ENCODE data around the gene SORCS2.

SORCS2 gene

DNA sequence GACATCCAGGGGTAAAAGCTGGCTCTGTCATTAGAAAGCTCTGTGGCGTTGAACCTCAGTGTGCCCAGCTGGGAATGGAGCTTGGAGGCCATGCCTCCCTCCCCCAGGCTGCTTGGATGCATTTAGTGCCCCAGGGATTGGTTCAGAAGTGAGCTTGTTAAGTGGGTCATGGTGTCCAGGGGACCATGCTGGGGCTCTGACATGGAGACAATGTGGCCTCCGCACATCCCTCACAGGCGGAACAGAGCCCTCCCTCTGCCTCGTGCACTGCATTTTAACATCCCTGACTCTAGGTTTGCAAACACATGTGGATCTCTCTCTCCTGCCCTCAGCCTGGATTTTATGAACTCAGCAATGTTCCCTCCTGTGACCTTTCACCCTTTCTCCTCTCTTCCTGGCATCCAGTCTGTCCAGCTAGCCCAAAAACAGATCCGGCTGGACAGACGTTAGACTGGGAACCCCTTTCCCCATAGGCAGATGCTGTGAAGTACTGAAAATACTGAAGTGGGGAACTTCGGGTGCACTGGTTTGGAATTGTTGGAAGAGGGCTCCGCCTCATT lies 81.5 kb downstream of the SORCS2 start:
- DNase-seq = no peak

GRCh38 chr4:7275067-7275466 lies 82.7 kb downstream of the SORCS2 start:
- no peak for DNase-seq

- no peak for DNase-seq
Observed at GRCh38 chr4:7275490-7276154, 83.3 kb downstream of the SORCS2 start.

- no peak for DNase-seq
Observed at GRCh38 chr4:7276515-7276914, 84.2 kb downstream of the SORCS2 start.

DNA sequence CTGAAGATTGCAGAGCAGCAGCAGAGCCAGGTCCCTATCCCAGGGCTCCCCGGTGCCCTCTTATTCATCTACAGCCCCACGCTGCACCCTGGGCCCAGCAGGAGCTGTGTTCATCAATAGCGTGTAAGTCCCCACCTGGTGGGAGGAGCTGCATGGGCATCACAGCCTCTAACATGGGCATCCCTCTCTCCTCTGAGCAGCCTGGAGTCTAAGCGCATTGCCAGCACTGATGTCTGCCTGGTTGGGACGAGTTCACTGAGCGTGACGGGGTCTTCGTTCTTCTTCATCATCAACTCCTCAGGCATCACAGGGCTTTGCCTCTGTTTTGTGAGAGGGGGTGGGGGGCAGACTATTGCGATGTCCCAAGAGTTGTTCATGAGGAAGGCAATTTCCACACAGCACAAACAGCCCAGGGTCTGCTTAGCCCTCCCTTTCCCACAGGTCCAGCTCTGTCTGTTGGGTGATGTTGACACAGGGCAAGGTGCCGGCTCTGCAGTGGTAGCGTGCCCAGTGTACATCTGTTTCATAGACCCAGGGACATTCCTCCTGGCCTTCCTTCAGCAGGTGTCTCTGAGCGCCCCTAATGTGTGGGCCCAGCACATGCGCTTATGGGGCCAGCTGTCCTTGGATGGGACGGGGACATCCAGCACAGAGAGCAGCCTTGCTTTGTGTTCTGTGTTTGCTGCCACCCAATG lies 85.9 kb downstream of the SORCS2 start:
- DNase-seq = no peak

DNA sequence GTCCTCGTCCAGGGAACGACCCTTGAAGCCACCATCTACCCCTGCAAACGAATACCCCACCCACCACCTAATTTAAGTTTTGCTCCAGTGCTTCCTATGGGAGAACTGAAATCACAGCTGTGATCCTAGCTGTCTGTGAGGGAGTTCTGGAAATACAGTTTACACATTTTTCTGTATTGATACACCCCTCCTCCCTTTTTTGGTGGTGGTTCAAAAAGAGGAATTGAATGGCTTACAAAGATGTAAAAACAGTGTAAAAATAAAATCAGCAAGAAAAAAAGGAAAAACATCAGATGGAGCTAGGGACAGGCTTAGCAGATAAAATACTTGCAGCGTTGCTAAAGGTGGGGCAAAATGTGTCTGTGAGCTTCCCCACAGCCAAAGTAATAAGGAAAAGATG lies 86.6 kb downstream of the SORCS2 start:
- DNase-seq = no peak

- DNase-seq = no peak
Observed at GRCh38 chr4:7279902-7280301, 87.6 kb downstream of the SORCS2 start.

- no peak for DNase-seq
Observed at GRCh38 chr4:7280926-7281690, 88.8 kb downstream of the SORCS2 start.

GRCh38 chr4:7281691-7282665 lies 89.6 kb downstream of the SORCS2 start:
- no peak for DNase-seq

GRCh38 chr4:7282786-7283440 lies 90.6 kb downstream of the SORCS2 start:
- DNase-seq = no peak

DNA sequence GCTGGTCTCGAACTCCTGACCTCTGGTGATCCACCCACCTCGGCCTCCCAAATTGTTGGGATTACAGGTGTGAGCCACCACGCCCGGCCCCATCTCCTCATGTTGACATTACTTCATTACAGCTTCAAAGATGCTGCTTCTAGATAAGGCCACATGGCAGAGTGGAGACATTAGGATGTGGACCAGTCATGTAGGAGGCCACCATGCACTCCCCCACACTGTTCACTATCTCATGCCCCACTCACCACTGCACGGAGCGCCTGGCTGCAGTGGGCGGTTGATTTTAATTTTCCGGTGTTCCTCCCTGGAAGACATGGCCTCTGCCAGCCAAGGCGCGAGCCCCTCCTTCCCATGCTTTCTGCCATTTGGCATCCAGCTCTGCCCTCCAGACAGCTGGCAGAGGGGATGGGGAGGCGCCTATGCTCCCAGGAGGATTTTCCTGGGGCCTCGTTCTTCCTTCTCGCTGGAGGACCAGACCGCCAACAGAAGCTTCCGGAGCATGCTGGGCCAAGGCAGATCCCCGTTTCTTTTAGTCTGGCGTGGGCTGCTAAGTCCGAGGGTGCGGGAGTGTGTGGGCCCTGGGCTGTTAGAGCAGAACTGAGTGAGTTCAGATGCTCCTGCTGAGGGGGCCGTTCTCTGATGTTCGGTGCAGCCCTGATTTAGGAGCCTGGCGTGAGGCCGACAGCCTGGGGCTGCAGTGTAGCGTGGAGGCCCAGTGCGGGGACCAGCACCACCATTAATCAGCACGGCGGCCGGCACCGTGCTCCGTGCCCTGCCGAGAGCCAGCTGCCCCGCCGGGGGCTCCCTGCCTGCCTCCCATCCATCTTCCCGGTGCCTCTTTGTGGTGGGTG lies 93.1 kb downstream of the SORCS2 start:
- no peak for DNase-seq

DNA sequence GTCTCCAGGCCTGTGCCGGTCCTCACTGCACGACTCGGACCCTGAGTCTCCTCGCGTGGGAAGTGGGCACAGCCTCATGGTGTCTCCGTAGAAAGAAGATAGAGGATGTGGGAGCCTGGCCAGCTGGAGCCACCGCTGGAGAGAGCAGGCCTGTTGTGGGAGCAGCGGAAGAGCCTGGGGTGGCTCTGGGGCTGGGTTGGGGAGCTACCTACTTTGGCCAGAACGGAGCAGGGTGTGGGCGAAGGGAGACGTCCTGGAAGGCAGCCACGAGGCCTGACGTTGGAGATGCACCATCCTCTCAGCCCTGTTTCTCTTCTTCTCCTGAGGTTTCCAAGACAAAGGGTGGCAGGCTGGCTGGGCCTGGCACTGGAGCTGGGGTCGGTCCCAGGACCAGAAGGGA lies 93.8 kb downstream of the SORCS2 start:
- no peak for DNase-seq

DNA sequence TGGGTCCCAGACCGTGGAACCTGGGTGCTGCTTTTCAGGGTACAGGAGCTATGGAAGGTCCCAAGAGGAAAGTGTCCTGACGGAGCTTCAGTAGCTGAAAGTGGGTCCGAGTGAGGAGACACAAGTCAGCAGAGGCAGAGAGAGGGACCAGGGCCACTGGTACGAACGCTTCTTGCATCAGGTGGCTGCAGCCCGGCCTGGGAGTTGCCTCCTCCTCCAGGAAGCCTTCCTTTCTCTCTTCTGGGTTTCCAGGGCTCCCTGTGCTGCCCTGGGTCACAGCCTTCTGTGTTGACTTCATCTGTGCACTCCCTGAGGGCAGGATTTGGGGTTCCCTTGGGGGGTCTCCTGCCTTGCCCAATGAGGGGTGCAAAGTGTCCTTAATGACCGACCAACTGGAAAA lies 94.5 kb downstream of the SORCS2 start:
- DNase-seq = no peak

GRCh38 chr4:7287274-7287917 lies 95.1 kb downstream of the SORCS2 start:
- DNase-seq = no peak

GRCh38 chr4:7287918-7288280 lies 95.6 kb downstream of the SORCS2 start:
- DNase-seq = no peak

DNA sequence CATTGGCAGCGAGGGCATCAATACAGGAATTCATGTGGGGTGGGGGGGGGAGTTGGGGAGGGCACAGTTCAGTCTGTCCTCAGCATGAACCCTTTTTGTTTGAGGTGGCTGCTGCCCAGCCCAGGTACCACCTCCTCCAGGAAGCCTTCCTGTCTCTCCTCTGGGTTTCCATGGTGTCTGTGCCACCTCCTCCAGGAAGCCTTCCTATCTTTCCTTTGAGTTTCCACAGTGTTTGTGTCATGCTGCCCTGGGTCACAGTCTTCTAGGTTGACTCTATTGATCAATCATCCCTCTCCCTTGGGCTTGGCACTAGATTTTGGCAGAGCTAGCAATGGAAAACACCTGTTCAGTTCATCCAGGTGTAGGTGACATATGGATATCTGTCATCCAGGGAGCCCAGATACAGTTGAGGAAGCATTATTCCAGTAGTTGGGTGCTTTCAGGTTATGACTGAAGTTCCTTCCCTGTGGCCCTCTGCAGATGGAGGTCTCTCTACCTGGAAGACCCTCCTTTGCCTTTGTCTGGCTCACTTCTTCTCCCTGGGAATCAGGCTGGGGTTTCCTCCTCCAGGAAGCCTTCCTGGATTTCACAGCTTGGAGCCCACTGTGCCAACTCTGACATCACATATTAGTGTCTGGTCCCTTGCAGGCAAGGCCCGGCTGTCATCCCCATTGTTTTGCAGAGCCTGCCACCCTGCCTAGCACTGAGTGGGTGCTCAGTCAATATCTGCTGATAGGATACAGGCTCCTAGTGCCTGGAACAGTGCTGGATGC lies 96.6 kb downstream of the SORCS2 start:
- no peak for DNase-seq

- no peak for DNase-seq
Observed at GRCh38 chr4:7289589-7289988, 97.3 kb downstream of the SORCS2 start.

DNA sequence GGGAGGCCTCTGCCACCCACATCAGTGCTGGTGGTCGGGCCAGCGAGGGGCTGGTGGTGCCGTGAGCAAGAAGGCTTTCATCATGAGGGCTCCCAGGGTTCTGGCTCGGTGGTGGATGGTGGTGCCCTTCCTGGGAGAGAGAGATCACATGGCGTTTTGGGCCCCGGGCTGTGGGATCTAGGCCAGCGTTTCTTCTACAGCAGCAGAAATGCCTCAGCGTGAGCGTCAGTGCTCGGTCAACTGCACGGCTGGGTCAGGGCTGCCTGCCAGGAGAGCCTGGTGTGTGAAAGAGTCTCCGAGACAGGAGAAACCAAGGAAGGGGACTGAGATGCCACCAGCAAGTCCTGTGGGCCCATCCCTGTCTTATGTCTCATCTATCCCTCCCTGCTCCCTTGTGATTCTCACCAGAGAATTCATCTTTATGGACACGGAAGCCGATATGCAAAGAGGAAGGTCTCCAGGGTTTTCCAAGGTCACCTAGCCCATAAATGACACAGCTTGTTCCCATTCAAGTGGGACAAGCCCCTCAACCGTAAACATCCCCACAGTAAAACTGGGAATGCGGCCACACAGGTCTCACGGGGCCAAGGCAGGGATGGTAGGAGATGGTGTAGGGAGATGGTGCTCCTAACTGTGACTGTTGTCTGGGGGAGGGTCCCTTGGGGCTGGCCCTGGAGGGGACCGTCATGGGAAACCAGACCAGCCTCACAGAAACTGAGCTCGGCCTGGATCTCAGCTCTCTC lies 99.2 kb downstream of the SORCS2 start:
- no peak for DNase-seq

DNA sequence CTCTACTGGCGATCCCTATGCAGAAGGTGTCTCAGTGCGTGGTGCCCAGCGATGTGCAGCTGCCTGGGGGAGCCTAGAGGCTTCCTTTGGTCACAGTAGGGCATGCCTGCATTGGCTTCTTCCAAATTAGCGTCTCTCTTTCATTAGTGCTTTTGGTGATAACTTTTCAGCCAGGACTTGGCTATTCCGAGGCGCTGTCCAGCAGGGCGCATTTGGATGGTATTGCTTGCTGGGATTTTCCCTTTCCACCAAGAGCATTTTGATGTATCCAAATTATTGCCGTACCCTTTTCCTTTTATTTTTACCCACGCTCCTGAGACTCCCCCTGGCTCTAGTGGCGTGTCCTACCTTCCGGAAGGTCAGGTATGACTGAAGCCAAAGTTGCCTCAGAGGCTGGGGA lies 101.4 kb downstream of the SORCS2 start:
- no peak for DNase-seq
